Right hindlimb (tissue), 1 donor: Measurements from ENCODE around the gene GBF1.
A peak's percentile ranks its signal among the peaks of the same experiment; 100 is the strongest.
"Not testable (repeated sequence)": the region's sequence is repeated elsewhere in the genome, so short reads cannot be mapped to it uniquely, and the experiment has no call there.

Experiments used
- DNase-seq: peaks from one replicate; pipeline ENCODE4 v3.0.0-alpha.2; 2018

Gene GBF1

DNA sequence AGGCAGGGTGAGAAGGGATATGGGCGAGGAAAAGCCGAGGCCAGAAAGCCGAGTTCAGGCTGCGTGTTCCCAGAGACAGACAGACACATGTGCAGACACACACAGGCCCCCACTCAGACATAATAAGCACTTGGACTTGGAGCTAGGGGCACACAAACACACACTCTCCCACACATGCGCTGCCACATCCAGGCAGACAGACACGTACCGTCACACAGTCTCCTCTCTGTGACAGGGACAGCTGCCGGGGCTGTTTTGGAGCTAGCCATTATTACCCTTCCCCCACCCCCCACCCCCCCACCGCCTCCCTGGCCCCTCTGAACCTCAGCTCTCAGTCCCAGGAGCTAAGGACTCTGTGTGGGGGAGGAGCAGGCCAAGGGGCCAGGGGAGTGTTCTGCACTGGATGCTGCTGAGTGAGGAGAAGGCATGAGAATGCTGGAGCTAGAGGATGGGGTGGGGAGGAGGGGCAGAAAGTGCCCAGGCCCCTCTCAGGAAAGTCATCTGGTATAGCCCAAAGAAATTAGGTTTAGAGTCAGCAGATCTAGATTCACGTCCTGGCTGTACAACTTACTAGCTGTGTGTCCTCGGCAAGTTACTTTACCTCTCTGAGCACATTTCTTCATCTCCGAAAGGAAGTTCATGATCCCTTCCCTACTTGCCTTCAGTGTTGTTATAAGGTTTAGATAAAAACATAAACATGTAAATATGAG, 10.3 kb upstream of the GBF1 start:
- DNase-seq = peak; percentile 65

DNA sequence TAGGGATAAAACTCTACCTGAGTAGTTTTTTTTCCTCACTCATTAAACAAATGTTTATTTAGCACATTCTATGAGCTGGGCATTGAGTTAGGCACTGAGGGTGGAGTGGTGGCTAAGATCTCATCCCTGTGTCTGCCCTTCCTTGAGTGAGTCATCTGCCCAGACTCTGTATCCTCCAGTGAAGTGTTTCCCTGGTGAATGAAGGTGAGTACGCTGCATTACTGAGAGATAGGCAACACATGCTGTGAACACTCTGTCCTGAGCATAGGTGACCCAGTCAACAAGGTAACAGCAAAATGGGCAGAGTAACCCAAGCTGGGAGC, 9.8 kb upstream of the GBF1 start:
- DNase-seq = no peak

DNA sequence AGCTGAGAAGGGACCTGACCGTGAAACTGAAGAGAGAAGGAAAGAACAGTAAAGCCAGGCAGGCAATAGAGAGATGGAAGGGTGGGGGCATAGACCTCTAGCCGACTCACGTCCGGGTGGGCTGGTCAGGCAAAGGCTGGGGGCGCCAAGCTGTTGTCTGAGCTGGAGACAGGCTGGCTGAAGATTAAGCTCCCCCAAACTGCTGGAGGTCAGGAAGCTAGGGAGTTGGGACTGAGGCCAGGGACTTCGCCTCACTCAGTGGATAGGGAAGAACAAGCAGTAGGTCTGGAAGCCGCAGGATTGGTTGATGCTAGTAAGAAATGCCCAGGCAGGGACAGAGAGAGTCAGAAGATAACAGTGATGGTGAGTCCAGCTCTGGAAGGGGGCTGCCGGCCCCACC, 9.3 kb upstream of the GBF1 start:
- no peak for DNase-seq

DNA sequence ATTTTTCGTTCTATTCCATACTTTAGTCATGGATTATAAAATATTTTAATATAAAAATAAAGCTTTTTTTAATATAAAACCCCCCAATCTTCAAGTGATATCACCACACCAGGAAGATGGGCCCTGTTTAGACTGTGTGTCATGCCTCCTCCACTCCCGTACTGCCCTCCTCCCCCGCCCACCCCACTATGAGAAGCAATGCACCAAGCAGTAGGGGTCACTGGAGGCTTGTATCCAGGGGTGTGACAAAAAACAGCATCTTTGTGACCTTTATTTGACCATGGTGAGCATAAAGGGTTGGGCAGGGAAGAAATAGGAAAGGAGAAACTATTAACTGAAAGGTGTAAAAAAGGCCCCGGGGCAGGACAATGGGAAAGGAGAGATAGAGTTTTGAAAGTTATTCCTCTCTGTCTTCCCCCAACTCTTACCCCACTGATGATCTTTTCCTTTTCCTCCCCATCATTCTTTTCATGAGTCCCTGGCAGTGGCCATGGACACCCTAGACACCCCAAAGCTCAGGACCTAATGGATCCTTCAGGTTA, 7.5 kb upstream of the GBF1 start:
- DNase-seq = no peak

DNA sequence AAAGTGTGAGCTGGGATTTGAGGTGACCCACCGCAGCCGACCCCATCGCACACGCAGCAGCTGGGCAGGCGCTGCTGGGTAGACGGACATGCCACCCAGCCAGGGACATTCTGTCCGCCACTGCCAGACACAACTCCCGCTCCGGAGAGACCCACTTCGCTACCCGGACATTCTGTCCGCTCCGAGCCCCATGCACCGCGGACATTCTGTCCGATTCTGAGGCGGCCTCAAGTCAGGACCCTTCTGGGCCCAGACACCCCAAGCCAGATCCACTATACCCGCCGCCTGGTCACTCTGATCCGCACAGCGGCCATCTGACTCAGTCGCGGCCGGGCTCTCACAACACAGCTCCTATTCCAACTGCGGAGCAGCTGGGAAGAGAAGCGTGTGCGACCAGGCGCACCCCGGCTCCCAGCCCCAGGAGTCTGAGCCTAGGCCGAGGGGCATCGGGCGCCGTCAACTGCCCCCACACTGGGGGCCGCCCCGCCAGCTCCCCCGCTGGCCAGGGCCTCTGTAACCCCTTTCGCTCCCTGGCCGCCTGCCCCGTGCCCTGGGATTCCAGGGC, 4.8 kb upstream of the GBF1 start:
- no peak for DNase-seq

DNA sequence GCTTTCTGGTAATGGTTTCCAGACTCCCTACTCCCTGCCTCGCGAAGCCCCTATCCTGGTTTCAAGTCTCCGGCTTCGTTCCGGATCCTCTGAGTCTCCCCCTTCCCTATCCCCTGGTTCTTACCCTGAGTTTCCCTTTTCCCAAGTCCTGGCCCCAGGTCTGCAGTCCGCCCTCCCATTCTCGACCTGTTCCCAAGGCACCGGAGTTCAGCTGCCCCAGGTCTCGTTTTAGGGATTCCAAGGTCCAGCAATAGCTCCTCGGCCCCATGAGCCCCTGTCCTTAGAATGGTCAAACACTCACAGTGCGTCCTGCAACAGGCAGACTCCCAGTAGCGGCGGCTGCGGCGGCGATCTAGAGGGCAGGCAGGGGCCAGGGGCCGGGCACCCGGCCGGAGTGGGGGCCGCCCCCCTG, 4.3 kb upstream of the GBF1 start:
- no peak for DNase-seq

DNA sequence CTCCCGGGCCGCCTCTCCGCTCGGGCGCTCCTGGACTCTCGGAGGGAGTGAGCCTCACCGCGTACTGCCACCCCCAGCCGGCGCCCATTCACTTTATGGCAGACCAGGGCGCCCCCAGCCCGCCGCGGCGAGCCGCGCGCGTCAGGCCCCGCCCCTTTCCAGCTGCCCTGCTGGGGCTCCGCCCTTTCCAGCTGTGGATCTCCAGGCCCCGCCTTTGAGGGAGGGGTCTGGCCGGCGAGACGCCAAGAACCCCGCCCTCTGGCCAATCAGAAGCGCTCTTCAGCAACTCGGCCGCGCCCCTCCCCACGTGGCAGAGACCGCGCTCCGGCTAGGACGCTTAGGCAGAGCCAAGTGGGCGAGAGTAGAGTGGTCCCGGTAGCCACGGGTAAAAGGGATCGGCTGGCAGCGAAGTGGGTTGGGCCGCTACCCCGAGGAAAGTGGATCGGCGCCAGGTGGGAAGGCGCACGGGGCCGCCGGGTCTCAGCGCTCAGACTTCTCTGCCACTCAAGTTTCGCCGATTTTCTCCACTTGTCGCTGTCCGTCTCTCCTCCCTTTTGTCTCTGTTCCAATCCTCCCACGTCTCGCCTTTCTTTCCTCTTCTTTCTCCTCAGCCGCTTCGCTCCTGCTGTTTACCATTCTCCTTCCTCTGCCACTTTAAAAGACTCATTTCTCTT, 3.8 kb upstream of the GBF1 start, which contains the start of gene PITX3:
Gene PITX3, minus strand, starts transcription at position 69 of the 674 bp plus-strand sequence. CDS start 9,432 bp downstream, outside the sequence.
- peak; percentile 98 for DNase-seq

DNA sequence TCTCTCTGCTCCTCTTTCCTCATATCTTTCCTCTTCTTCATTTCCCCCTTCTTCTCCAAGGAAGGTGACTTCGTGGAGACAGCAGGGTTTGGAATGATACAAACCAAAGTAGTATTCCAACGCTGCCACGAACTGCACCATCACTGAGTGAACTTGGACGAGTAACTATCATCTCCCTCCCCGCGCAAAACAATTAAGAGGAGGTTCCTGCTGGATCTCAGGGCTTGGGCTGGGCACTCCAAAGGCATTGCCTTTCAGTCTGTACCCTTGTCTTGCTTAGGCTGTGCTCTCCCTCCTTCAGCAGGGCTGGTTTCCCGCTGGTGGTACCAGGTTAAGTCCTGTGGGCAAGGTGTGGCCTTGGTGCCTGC, 3.2 kb upstream of the GBF1 start:
- DNase-seq = no peak

DNA sequence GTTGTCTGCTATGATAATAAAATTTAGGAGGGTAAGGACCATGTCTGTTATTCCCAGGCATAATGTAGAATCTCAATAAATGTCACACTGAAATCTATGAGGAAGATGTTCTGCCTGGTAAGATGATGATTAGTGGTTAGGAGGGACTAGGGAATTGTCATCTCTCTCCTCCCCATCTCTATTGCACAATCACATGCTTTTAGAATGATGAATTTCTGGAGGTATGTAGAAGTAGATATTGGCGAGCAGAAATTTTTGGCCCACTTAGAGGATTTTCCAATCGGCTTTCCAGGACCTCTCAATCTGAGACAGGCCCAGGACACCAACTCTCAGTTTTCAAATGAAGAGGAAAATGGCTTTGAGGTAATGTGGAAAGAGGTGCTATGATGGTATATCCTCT, 2.0 kb upstream of the GBF1 start:
- DNase-seq = no peak

DNA sequence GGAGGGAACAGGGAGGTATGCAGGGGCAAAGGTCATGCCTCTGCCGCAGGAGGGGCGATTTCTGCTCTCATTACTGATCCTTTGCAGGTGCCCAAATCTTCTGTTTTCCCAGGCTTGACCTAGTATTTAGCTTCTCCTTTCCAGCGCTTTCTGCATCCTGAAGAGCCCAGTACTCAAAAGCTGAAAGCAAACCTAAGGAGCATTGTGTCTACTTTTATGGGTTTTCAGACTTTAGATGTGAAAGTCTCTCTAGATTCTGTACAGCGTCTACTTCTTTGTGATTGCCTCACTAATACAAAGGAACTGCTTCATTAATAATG, 560 bp downstream of the GBF1 start:
- DNase-seq = no peak

DNA sequence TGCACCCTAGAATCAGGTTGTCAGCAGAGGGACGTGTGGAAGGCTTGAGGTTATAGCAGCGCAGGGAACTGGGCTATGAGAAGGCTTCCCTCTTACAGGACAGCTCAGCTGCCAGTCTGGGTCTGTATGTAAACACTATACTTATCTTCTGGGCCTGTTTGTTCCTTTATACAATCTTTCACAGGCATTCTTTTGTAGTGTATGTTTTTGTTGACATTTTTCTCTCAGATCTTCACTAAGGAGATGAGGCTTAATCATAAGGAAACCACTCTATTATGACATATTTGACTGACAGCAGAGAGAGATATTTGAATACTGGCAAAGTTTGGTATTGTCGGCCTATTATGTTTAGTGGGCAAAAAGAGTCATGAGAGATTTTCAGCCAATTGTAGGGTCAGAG, 929 bp downstream of the GBF1 start:
- no peak for DNase-seq

DNA sequence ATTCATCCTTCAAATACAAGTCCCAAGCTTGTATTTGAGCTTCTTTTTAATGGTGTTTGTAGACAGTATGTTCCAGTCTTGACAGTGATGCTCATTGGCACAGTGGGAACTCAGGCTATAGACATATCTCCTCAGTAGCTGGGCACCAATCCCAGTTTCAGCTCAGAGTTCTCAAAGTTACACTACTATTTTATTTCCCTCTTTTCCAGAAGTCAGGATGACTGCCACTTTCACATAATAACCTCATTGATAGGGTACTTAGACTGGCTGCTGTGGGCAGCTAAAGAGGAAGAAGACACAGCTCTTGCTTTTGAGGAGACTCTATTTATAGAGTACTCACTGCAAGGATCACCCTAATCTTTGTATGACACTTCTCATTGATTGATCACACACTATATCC, 2.4 kb downstream of the GBF1 start:
- no peak for DNase-seq

DNA sequence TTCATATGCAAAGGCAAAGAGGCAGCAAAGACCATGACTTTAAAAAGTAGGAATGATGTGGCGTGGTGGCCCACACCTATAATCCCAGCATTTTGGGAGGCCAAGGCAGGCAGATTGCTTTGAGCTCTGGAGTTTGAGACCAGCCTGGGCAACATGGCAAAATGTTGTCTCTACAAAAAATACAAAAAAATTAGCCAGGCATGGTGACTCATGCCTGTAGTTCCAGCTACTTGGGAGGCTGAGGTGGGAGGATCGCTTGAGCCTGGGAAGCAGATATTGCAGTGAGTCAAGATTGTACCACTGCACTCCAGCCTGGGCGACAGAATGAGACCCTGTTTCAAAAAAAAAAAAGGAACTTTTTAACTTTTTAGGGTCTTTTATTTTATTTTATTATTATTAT, 7.2 kb downstream of the GBF1 start:
- DNase-seq = not testable (repeated sequence)

DNA sequence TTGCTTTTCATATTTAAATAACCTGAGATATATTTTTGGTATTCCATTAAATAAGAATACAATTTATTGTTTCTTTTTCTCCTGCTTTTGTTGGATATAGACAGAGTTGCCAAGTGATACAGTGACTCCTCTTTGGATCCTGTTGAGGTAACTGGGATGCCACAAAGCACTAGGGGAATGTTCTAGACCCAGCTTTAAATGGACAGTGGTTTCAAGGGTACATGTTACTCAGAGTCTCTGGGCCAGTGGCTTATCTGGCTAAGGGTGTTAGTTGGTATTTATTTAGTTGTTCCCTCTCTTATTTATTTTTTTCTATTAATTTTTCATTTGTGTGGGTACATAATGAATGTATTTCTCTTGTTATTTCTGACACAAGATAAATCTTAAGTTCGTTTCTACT, 9.1 kb downstream of the GBF1 start:
- no peak for DNase-seq

DNA sequence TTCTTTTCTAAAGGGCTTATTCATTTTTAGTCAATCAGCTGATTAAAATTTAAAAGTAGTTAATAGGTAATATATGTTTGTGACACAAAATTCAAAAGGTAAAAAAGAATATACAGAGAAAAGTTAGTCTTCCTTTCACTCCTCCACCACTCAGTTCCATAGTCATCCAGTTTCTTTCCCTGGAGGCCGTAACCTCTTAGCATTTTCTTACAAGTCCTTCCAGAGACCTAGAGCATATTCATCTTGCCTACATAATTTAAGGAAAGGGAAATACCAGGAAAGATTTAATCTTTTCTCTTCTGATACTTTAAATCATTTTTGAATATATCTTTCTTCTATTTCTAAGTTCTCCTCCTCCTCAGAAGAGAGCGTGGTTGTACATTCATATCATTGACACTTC, 10.1 kb downstream of the GBF1 start:
- DNase-seq = no peak

DNA sequence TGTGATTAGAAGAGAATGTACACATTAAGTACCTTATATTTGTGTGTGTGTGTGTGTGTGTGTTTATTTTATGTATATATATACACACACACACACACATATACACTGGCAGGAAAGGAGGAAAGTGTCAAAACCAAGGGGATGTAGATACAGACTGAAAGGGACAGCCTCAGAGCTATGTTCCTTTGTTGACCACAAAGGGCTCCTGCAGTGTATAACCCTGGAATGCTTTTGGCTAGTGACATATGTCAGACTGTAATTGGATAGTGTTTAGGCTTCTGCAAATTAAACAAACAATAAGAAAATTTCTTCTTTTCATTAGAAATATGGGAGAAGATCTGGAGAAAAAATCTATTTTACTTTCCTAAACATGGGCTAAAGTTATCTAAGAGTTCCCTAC, 15.9 kb downstream of the GBF1 start:
- no peak for DNase-seq

DNA sequence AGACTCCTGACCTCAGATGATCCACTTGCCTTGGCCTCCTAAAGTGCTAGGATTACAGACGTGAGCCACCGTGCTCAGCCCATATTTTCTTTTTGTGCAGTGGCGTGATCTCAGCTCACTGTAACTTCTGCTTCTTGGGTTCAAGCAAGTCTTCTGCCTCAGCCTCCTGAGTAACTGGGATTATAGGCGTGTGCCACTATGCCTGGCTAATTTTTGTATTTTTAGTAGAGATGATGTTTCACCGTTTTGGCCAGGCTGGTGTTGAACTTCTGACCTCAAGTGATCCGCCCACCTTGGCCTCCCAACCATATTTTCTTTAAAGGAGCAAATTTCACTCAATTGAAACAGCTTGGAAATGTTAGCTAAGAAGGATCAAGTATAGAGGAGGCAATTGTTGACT, 16.5 kb downstream of the GBF1 start:
- DNase-seq = no peak

DNA sequence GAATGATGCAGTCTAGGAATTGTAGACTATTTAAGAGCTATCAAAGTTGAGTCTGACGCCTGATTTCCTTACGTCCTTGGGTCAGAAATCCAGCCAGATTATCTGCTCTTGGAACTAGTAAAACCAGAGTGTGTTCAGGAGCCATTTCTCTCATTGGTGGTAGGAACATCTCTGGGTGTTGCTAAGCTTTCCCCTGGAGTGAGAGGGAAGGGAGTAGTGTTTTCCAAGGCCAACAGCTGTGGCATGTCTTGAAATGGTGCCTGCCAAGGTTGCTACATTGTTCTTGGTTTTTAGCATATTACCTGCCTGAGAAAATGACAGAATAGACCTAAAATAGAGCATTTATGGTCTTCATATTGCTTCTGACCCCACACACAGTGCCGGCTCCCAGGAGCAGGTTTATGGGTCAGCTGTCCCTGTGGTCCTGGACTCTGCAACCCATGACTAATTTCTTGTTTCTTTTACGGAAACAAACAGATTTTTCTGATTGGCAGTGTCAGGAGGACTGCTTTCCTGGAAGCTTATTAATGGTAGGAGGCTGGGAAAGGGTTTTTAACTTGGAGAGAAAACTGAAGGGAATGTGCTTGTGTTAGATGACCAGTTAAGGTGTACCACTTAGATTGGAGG, 17.5 kb downstream of the GBF1 start:
- DNase-seq = no peak

DNA sequence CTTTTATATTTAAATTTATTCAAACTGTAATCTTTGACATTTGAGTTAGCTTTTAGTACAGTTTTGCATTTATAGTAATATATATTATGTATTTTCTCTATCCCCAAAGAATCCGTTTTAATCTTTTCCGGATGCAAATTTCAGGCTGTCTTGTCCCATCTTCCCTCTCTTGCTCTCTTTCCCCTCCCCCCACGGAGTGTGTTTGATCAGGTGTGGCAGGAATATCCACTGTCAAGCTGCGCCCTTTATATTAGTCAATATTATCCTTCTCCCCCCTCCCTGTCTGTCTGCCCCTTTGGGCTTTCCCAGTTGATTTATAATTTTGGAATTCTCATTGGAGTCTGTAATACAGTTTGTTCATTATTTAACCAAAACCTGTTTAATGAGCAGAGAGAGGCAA, 19.0 kb downstream of the GBF1 start:
- no peak for DNase-seq

DNA sequence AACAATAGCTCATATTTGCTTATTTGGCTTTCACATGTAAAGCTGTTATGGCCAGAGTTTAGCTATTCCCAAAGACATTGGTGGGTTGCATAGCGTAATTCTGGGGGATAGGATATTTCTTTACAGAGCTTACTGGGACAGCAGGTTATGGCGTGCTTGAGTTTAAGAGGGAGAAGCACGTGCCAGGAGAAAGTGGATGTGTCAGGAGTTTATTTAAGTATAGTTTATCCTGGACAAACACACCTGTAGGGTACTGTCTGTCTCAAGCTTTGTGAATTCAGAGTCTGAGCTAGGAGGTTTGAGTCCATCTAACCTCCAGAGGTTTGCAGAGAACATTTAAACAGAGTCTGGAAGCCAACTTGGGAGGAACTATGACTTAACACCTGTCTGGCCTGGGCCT, 21.3 kb downstream of the GBF1 start:
- no peak for DNase-seq

DNA sequence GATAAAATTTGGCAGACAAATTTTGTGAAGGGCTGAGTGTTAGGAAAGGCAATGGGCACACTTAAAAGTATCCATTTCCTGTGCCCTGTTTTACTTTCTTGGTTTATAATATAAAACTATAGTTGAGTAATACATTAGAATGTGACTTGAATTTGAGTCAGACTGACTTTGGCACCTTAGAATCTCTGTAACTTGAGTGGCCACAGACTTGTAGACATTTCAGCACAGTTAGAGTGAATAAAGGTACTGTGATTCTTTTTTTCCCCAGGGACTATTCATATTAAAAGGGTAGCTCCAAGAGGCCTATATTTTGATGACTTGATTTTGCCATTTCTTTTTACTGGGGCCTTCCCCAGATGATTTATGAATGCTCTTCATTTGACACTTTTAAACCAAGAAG, 22.4 kb downstream of the GBF1 start:
- DNase-seq = no peak

DNA sequence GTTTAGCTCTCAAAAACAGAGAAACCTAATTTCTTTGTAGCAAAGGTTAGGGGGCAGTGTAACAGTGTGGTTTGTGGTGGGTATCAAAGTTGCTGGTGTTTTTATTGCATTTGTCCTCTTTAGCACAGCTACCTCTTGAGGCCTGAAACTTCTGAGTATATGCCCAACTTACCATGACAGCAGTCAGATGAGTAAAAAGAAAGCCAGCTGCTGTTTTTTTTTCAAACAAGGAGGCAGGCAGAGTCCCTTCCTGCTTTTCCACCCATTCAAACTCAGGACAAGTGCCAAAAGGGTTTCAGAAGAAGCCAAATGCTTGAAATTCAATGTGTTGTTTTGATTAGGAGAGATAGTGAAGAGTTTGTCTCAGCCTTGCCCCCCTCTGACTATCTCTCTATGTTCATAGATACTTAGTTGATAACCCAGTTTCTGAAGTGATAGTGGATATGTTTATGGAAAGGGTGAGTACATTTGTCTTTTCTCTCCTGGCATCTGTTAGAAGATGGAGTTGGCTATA, 23.1 kb downstream of the GBF1 start:
- no peak for DNase-seq

DNA sequence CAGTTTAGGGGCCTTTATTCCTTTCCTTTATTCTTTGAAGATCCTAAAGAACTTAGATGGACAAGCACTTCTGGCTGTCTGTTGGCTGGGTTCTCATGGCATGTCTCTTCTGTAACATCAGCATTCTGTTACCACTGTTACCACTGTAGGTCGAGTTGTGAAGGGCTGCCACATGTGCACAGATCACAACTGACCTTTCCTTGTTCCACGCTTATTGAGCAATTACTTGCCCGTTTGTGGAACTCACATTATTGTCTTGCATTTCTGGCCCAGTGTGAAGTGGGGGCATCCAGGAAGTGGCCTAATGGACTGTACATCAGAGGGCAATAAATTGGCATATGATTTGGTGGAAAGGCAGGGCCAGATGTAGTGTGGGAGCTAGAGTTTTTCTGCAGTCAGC, 23.7 kb downstream of the GBF1 start:
- peak; percentile 70 for DNase-seq

DNA sequence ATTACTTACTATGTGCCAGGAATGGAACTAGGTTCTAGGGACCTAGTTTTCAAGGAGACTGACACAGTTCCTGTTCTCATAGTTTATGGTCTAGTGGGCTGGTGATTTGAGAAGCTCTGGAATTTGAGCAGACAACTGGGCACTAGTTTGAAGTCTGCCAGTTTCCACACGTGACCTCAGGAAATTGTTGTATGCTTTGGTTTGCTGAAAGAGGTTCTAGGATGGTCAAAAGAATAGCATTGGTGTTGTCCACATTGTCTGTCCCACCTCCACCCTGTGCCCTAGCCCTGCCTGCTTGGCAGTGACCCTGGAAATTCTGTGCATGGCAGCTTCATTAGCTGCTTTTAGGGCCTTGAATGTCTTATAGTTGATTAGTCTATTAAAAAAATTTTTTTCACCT, 28.7 kb downstream of the GBF1 start:
- DNase-seq = no peak
